Right hindlimb (tissue), 1 donor: ENCODE results near the gene RALGAPA2.

ENCODE experiments used
- DNase-seq: peaks from one replicate; pipeline ENCODE4 v3.0.0-alpha.2; 2018

RALGAPA2 gene

GRCh38 chr20:20528861-20529260 lies 183.6 kb downstream of the RALGAPA2 start:
- no peak for DNase-seq

GRCh38 chr20:20527661-20528060 lies 184.8 kb downstream of the RALGAPA2 start:
- no peak for DNase-seq

- no peak for DNase-seq
Measured at GRCh38 chr20:20525756-20526155, 186.7 kb downstream of the RALGAPA2 start.

DNA sequence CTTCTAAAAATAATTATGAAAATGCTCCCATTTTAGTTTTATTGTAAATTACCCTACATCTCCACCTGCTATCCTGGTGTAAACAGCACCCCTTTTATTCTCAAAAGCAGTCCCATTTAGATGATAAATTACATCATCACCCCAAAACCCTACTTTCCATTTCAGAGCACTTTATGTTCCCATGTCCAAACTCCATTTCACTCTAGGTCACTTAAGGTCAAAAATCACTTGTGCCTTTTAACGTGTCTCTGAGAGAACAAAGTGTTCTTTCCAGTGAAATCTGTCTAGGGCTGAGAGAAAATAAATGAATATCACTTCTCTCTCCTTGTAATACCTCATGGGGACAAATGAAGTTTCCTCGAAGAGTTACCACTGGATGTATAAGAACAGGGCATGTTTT lies 187.2 kb downstream of the RALGAPA2 start:
- DNase-seq = no peak

- no peak for DNase-seq
Measured at GRCh38 chr20:20524756-20525155, 187.7 kb downstream of the RALGAPA2 start.

GRCh38 chr20:20521736-20522135 lies 190.7 kb downstream of the RALGAPA2 start:
- no peak for DNase-seq

GRCh38 chr20:20520776-20521175 lies 191.7 kb downstream of the RALGAPA2 start:
- no peak for DNase-seq

GRCh38 chr20:20519269-20519668 lies 193.2 kb downstream of the RALGAPA2 start:
- no peak for DNase-seq

- DNase-seq = no peak
Measured at GRCh38 chr20:20518263-20518662, 194.2 kb downstream of the RALGAPA2 start.

DNA sequence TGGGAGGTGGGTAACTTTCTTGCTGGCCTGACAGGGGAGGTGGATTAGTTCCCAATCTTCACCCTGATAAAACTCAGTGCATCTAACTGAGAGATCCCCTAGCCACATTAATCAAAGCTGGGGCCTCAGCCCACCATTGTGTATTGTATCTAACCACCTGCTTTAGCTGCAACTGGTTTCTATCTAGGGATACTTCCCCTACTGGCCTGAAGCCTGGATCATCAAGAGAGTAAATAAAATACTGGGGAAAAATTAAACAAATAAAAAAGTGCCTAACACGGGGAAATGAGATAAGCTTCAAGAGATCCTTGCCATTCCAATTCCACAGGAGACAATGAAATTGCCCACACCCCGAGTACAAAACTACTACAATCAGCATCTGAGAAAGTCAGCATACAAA lies 195.1 kb downstream of the RALGAPA2 start:
- DNase-seq = no peak

- DNase-seq = no peak
Measured at GRCh38 chr20:20513720-20514119, 198.7 kb downstream of the RALGAPA2 start.

DNA sequence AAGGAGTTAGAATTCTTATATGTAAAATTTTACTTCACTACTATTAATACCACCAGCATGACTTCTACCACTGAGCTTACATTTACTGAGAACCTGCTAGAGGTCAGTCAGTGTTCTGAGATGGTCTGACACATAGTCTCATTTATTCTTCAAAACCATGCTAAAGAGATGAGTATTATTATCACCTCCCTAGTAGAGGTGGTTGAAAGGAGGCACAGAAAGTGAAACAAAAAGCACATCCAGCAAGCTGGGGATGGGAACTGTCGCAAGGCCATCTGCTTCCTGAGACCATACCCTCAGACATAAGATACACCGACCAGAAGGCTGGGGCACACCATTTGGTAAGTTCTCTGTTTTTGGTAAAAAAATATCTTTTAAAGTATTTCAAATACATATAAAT lies 206.9 kb downstream of the RALGAPA2 start:
- no peak for DNase-seq

GRCh38 chr20:20503777-20504530 lies 208.5 kb downstream of the RALGAPA2 start:
- DNase-seq = no peak

DNA sequence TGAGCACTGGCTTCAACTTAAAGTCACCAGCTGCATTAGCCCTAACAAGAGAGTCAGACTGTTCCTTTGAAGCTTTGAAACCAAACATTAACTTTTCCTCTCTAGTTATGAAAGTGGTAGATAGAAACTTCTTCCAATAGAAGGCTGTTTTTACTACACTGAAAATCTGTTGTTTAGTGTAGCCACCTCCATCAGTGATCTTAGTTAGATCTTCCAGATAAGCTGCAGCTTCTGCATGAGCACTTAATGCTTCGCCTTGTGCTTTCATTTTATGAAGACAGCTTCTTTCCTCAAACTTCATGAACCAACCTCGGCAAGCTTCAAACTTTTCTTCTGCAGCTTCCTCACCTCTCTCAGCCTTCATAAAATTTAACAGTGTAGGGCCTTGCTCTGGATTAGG lies 211.3 kb downstream of the RALGAPA2 start:
- DNase-seq = no peak

- no peak for DNase-seq
Measured at GRCh38 chr20:20500312-20500711, 212.1 kb downstream of the RALGAPA2 start.

DNA sequence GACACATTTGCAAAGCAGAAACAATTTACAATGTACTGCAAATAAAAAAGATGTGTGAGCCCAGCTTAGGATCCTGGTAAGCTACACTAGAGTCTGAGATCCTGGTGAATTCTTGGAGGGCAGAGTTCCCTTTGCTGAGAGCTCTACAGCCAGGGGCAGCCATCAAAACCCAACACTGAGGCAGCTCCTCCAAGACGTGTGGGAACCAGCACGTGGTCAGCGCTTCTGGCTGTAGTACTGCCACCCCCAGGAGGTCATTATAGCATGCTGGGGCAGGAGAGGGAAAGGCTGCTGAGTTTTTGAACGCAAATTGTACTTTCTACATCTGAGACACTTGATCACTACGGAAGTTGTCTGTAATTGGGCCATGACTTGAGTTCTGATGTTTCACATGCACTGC lies 213.0 kb downstream of the RALGAPA2 start:
- no peak for DNase-seq

DNA sequence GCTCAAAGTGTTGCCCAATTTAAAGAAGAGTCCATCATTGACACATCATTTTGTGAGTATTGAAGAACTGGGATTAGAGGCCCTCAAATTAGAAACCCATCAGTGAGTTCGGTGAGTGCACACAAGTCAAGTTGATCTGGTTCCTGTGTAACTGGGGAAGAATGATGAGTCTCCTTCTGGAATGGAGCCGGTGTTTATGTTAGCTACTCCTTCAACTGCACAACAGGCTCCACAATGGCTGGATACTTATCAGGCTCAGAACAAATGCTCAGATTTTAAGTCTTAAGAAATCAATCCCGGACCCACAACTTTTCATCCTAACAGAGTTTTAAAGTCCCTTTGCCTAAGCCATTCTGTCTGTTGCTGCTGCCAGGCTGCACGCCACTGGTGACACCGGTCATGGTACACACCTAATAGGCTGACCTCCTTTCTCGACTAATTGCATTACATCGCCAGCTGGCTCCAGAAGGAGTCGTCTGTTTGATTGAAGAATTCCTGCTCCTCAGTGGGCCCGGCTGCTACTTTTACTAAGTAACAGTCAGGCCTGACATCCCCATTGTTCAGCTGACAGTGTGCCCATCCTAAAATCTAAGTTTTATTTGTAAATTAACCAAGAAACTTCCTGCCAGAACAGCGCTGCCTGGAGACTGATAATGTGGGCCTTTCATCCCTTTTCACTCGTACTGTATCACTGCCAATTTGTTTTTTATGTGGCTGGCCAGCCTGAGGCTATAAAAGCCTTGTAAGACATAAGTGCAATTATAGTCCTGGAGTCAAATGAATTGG lies 214.2 kb downstream of the RALGAPA2 start:
- DNase-seq = no peak

GRCh38 chr20:20497242-20497978 lies 215.0 kb downstream of the RALGAPA2 start:
- no peak for DNase-seq

DNA sequence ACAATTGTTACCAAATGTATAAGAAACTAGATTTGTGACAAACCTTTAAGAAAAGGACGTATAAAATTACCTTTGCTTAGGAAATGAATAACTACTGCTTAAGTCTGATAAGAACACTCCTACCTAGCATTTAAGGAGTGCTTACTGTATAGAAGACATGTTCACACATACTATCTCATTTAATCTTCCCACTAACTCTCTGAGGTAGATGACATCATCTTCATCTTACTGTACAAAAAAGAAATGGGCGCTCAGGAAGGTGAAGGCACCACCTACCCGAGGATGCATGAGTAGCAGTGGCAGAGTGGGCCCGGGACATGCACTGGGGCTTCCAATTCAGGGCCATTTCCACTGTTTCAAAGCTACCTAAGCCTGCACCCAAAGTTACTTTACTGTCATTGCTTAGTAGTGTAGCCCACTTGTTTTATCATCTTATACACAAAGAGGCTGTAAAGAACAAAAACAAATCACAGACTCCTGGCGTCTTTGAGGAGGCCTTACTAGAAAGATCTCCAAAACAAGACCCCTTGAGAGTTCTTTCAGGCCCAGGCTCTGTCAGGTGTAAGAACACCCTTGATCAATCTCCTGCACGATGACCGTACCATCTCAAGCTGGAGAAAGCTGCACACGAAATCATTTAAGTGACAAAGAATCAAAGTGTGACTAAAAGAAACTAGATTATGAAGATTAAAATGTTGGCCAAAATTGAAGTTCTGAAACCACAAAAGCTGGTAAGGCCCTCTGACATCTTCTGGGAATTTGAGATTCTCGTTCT lies 216.5 kb downstream of the RALGAPA2 start:
- DNase-seq = no peak

DNA sequence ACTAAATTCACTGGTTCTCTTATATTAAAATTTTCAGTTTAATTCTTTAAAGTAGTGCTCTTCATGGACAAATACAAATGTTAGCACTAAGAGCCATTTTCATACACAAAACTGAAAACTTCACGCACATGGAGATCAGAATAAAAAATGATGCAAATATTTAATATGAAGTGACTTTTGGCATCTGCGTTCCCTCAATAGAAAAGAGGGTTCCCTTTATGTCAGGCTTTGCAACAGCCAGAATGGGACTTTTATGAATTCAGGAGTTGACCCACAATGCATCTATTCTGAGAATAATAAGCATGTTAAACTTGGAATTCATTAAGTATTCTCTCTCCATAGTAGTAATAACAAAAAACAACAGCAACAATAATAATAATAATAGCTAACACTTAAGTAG lies 218.7 kb downstream of the RALGAPA2 start:
- no peak for DNase-seq

GRCh38 chr20:20492521-20493332 lies 219.7 kb downstream of the RALGAPA2 start:
- DNase-seq = peak; percentile 26

GRCh38 chr20:20491784-20492264 lies 220.6 kb downstream of the RALGAPA2 start:
- no peak for DNase-seq
